ENCODE results near the gene COMMD6.

Gene COMMD6

GRCh38 chr13:75511051-75511625 lies 26.5 kb downstream of the COMMD6 start (continued):
- TF ChIP-seq ZNF565 (CRISPR knock-in tag; conservative IDR thresholded peaks at IDR 0.05; ENCODE audit: low read depth) (no peak), PATZ1 (CRISPR knock-in tag; IDR thresholded peaks at IDR 0.05; ENCODE audit: borderline replicate concordance) (no peak), ESRRG (CRISPR knock-in tag; IDR thresholded peaks at IDR 0.05) (no peak), ZNF70 (CRISPR knock-in tag; IDR thresholded peaks at IDR 0.05) (no peak), GLIS3 (CRISPR knock-in tag; IDR thresholded peaks at IDR 0.05) (no peak), TCF4 (CRISPR knock-in tag; IDR thresholded peaks at IDR 0.05; ENCODE audit: borderline replicate concordance) (no peak), TOX (CRISPR knock-in tag; IDR thresholded peaks at IDR 0.05; ENCODE audit: borderline replicate concordance) (no peak), OSR1 (CRISPR knock-in tag; IDR thresholded peaks at IDR 0.05) (no peak), ZC3H10 (CRISPR knock-in tag; IDR thresholded peaks at IDR 0.05) (no peak)

- TF ChIP-seq POU6F1 (CRISPR knock-in tag; IDR thresholded peaks at IDR 0.05; ENCODE audit: borderline replicate concordance, low read depth): no peak
- no peak for TF ChIP-seq ZNF565 (CRISPR knock-in tag; conservative IDR thresholded peaks at IDR 0.05; ENCODE audit: low read depth)
- no peak for TF ChIP-seq ISL1 (CRISPR knock-in tag; IDR thresholded peaks at IDR 0.05)
- no peak for TF ChIP-seq TCF4 (CRISPR knock-in tag; IDR thresholded peaks at IDR 0.05; ENCODE audit: borderline replicate concordance)
- no peak for ATAC-seq
These were observed 29.6 kb downstream of the COMMD6 start for GRCh38 chr13:75508002-75508548.

- no peak for TF ChIP-seq ZC3H10 (CRISPR knock-in tag; IDR thresholded peaks at IDR 0.05)
- no peak for TF ChIP-seq TSHZ2 (CRISPR knock-in tag; IDR thresholded peaks at IDR 0.05)
- TF ChIP-seq CSDC2 (CRISPR knock-in tag; IDR thresholded peaks at IDR 0.05): no peak
- no peak for TF ChIP-seq ZNF8 (CRISPR knock-in tag; IDR thresholded peaks at IDR 0.05)
- TF ChIP-seq PPARA (CRISPR knock-in tag; IDR thresholded peaks at IDR 0.05; ENCODE audit: borderline replicate concordance): no peak
- TF ChIP-seq ZNF565 (CRISPR knock-in tag; conservative IDR thresholded peaks at IDR 0.05; ENCODE audit: low read depth): no peak
- TF ChIP-seq ZNF70 (CRISPR knock-in tag; IDR thresholded peaks at IDR 0.05): no peak
- no peak for TF ChIP-seq CSRNP3 (CRISPR knock-in tag; IDR thresholded peaks at IDR 0.05)
- TF ChIP-seq ARNTL (CRISPR knock-in tag; IDR thresholded peaks at IDR 0.05; ENCODE audit: borderline replicate concordance, low read depth): no peak
- no peak for TF ChIP-seq SNAI2 (CRISPR knock-in tag; IDR thresholded peaks at IDR 0.05)
- no peak for TF ChIP-seq PATZ1 (CRISPR knock-in tag; IDR thresholded peaks at IDR 0.05; ENCODE audit: borderline replicate concordance)
- no peak for TF ChIP-seq ESRRG (CRISPR knock-in tag; IDR thresholded peaks at IDR 0.05)
- TF ChIP-seq ISL1 (CRISPR knock-in tag; IDR thresholded peaks at IDR 0.05): no peak
- TF ChIP-seq BACH2 (CRISPR knock-in tag; IDR thresholded peaks at IDR 0.05; ENCODE audit: borderline replicate concordance): no peak
- TF ChIP-seq OSR1 (CRISPR knock-in tag; IDR thresholded peaks at IDR 0.05): no peak
- no peak for TF ChIP-seq GLIS3 (CRISPR knock-in tag; IDR thresholded peaks at IDR 0.05)
- no peak for TF ChIP-seq CREB5 (CRISPR knock-in tag; IDR thresholded peaks at IDR 0.05; ENCODE audit: low read depth)
- no peak for ATAC-seq
These were observed 30.3 kb downstream of the COMMD6 start for GRCh38 chr13:75507027-75508001.

All from SK-N-SH treated with all-trans-retinoic acid at 6 μM for 48 hours (cell line).